Fibroblast of villous mesenchyme (primary cell): ENCODE measurements around the gene DLGAP3. TPM values are rescaled to one million over a fixed set of nuclear protein-coding genes. Genes with fewer than 3 reads are reported as not detected.

ENCODE experiments used
- DNase-seq: peaks from one replicate; pipeline ENCODE4 v3.0.0-alpha.2; 2010; ENCODE audit warnings: low read depth
- H3K4me3 ChIP-seq: 2 replicates; pipeline ENCODE4 v1.5.1; 2011; ENCODE audit warnings: low read depth, mild to moderate bottlenecking, low read length
- total RNA-seq: library from RNA; depleted of rRNA; stranded (reverse); fragments of >200 nt; gene quantifications from 2 replicates; pipeline ENCODE4 v1.2.3, GENCODE V29; 2012
- TF ChIP-seq, protein P1 (sequence below): IDR thresholded peaks from 2 replicates; pipeline ENCODE4 v1.5.1; 2012; ENCODE audit warnings: low read depth, mild to moderate bottlenecking, low read length; ENCODE audit not compliant: insufficient read depth

Gene DLGAP3
- total RNA-seq, 1 donor, result under 0.01 TPM

DNA sequence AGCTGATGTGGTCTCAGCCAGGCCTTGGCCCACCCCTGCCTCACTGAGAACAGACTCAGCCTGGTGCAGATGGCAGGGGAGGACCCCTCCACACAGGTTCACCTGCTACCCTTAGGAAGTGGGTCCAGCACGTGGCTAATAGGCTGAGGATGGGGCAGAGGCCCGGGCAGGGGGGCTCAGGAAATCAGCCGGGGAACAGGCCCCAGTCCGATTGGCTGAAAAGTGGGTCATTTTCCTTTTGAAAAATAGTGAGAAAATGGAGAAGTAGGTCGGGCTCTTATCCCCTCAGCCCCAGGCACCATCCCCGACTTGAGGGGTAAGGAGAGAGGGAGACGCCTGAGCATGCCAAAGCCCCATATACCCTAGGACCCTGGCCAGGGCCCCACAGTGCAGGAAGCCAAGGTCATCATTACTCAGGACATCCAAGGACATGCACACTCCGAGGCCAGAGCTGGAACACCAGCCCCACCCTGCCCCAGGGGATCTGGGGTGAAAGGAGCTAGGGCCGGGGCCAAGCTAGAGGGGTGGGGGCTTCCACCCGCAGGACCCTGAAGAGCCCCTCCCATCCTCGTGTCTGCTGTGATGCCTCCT, 11.0 kb downstream of the DLGAP3 start:
- TF ChIP-seq, protein P1, sequence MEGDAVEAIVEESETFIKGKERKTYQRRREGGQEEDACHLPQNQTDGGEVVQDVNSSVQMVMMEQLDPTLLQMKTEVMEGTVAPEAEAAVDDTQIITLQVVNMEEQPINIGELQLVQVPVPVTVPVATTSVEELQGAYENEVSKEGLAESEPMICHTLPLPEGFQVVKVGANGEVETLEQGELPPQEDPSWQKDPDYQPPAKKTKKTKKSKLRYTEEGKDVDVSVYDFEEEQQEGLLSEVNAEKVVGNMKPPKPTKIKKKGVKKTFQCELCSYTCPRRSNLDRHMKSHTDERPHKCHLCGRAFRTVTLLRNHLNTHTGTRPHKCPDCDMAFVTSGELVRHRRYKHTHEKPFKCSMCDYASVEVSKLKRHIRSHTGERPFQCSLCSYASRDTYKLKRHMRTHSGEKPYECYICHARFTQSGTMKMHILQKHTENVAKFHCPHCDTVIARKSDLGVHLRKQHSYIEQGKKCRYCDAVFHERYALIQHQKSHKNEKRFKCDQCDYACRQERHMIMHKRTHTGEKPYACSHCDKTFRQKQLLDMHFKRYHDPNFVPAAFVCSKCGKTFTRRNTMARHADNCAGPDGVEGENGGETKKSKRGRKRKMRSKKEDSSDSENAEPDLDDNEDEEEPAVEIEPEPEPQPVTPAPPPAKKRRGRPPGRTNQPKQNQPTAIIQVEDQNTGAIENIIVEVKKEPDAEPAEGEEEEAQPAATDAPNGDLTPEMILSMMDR, result no peak
- no peak overlapping the region for H3K4me3 ChIP-seq
- DNase-seq, result no peak

DNA sequence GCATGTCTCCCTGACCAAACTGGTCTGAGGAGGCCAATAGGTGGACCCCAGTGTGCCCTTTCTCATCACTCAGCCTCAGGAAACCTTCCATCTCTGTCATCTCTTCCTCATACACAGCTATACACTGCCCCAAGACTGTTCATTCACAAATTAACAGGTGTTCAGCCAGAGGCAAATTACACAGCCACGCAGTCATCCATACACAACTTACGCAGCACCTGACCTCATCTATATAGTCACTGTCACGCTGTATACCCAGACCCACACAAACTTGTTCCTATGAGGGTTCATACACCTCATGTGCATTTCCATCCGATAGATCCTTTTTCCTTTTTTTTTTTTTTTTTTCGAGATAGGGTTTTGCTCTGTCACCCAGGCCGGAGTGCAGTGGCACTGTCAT, 12.4 kb downstream of the DLGAP3 start:
- no peak for DNase-seq

DNA sequence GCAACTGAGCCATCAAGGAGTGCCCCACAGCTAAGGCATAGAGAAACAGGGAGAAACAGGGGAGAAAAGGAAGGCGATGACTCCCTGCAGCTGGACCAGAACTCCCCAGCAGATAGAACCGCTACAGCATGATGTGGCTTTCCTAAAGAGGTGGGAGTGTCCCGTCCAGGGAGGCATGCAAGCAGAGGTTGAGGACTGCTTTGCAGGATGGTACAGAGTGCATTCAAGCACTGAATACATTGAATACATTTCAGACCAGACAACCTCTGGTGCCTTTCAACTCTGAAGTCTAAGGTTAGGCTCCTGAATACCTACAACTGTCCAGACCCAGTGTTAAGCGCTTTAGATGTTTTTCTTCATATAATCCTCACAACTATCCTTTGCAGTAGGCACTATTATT, 13.3 kb downstream of the DLGAP3 start:
- TF ChIP-seq, protein P1, result no peak
- H3K4me3 ChIP-seq, result no peak overlapping the region
- no peak for DNase-seq

More for the DNA sequence above, 12.4 kb downstream of the DLGAP3 start:
- no peak overlapping the region for H3K4me3 ChIP-seq
- TF ChIP-seq, protein P1, result no peak

DNA sequence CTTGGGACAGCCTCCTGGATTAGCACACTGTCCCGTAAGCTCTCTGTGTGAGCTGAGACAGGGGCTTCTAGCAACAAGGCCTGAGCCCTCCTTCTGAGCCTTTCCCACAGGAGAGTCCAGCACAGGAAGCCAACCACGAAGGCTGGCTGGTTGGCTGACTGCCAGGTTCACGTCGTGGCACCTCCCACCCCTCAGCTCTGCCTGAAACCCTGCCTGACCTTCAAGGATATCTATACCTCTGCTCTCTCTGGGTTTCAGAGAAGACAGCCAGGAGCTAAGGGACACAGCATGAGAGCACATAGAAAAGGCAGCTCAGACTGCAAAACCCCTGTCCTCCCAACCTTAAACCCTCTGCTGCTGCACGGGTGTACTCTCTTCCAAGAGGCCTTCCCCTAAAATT, 13.9 kb downstream of the DLGAP3 start:
- H3K4me3 ChIP-seq, result no peak overlapping the region
- TF ChIP-seq, protein P1, result no peak
- DNase-seq, result no peak

DNA sequence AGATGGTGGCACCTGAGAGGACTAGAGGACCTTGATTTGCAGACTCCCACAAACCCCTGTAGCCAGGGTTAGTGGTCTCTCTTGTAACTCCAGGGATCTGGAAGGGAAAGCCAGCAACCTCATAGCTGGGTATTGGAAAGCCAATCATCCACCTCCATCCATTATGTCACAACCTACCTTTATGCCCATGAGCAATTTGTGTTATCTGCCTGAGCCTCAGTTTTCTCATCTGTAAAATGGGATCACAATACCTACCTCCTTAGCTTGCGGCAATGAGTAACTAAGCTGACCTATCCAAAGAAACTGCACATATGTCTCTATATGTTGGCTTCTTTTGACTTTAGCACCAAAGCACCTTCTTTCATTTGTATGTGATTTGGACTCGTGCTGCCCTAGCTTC, 14.5 kb downstream of the DLGAP3 start:
- TF ChIP-seq, protein P1, result no peak
- DNase-seq, result no peak

DNA sequence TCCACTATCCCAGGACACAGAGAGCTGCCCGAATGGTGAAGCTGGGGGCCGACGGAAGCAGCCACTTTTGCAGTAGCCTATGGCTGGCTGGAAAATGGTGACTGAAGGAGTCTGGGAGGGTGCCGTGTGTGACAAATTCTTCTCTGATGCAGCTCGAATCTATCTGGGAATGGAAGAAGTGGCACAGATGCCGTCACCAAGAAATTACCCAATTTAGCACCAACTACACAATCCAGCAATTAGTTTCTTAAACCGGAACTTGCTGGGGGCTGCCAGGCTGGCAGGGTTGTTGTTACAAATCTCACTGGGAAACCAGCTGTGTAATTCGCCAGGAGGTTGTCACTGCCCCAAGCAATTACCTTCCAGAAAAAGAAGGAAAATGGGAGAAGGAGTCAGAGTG, 18.0 kb downstream of the DLGAP3 start:
- no peak for DNase-seq
- H3K4me3 ChIP-seq, result no peak overlapping the region
- TF ChIP-seq, protein P1, result no peak

More for the DNA sequence above, 14.5 kb downstream of the DLGAP3 start:
- no peak overlapping the region for H3K4me3 ChIP-seq

DNA sequence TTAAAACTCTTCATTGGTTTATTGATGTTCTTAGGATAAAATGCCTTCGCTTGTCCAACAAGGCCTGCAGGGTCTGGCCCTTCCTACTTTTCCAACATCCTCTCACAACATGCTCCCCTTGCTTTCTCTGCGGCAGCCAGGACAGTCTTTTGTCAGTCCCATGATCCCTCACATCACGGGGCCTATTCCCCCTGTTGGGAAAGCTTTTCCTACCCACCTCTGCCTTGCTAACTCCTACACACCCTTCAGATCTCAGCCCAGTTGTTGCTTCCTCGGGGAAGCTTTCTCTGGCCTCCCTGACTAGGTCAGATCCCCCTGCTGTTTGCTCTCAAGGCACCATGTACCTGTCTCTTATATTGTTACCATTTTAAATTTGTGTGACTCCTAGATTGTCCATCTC, 19.0 kb downstream of the DLGAP3 start:
- H3K4me3 ChIP-seq, result no peak overlapping the region
- TF ChIP-seq, protein P1, result no peak
- no peak for DNase-seq
